Memory B cell (primary cell): ENCODE measurements around the gene IBA57.

ENCODE experiments used
- ATAC-seq: fragments of 150-1000 bp; cut with Tn5 transposase; 2 replicates; pipeline ENCODE4 v1.10.0; 2021; ENCODE audit warnings: low read depth, mild to moderate bottlenecking, moderate library complexity
- DNase-seq, 2 donors: peaks; one replicate each; pipeline ENCODE4 v3.0.0; 2022; ENCODE audit warnings: low spot score in 2 of 2
- H3K27ac Mint-ChIP-seq: one replicate; pipeline ENCODE4 v1.8.0; 2022; ENCODE audit warnings: mild to moderate bottlenecking, moderate library complexity, mixed read lengths
- H3K27me3 Mint-ChIP-seq: one replicate; pipeline ENCODE4 v1.8.0; 2022; ENCODE audit warnings: mixed read lengths
- H3K36me3 Mint-ChIP-seq: one replicate; pipeline ENCODE4 v1.8.0; 2022; ENCODE audit warnings: mild to moderate bottlenecking, mixed read lengths
- H3K4me1 Mint-ChIP-seq: one replicate; pipeline ENCODE4 v1.8.0; 2022; ENCODE audit warnings: mixed read lengths
- H3K4me3 Mint-ChIP-seq: one replicate; pipeline ENCODE4 v1.8.0; 2022; ENCODE audit warnings: mild to moderate bottlenecking, moderate library complexity, mixed read lengths
- H3K9me3 Mint-ChIP-seq: one replicate; pipeline ENCODE4 v1.8.0; 2022; ENCODE audit warnings: mixed read lengths

The IBA57 gene

GRCh38 chr1:228140724-228141225, 24.8 kb upstream of the IBA57 start:
- DNase-seq, result no peak
- ATAC-seq, result no peak
- no peaks in the 10 kb centered on the region for H3K9me3 Mint-ChIP-seq
- peaks cover 21% of the 10 kb centered on the region for H3K4me1 Mint-ChIP-seq
- peak overlapping the region; percentile 90 for H3K4me3 Mint-ChIP-seq
- peak overlapping the region; percentile 91 for H3K27ac Mint-ChIP-seq
- H3K27me3 Mint-ChIP-seq, result no peaks in the 10 kb centered on the region
- peaks cover 1% of the 10 kb centered on the region for H3K36me3 Mint-ChIP-seq

DNA sequence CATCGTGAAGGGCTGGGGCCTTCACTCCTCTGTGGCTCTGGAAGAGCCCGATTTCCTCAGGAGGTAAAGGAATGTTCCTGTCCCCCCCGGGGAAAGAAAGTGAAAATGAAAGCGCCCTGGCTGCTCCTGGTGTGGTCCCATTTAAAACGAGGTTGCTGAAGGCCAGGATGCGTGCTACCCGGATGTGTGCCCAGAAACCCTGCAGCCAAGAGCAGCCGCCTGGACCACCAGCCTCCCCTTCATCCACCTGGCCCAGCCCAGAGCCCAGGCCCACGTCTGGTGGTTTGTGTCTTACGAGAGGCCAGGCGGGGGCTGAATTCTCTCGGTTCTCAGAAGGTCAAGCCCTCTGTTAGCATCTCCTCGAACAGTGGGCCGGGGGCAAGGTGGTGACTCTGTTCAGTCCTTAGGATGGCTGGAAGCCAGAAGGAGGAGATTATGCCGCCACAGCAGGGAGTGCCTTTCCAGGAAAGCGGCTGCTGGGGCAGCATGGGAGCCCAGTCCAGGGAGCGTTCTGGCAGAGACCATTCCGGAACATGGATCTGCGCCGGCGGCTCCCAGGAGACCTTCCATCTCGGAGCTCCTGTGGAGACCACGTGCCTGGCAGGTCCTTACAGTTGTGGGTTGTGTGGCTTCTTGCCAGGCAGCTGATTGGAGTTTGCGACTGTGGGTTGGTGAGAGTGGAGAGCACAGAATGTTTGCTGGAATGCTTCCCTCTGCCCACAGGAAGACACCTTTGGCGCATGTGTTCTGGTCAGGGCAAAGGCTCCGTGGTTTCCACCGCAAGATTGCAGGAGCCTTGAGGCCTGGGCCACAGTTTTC, 24.2 kb upstream of the IBA57 start:
- no peaks in the 10 kb centered on the region for H3K27me3 Mint-ChIP-seq
- peak overlapping the region; percentile 90 for H3K4me3 Mint-ChIP-seq
- H3K4me1 Mint-ChIP-seq, result peaks cover 21% of the 10 kb centered on the region
- peaks cover 1% of the 10 kb centered on the region for H3K36me3 Mint-ChIP-seq
- no peaks in the 10 kb centered on the region for H3K9me3 Mint-ChIP-seq
- DNase-seq (peak in 1 of 2 donors; percentile 12), ATAC-seq (no peak)
- peak overlapping the region; percentile 91 for H3K27ac Mint-ChIP-seq

DNA sequence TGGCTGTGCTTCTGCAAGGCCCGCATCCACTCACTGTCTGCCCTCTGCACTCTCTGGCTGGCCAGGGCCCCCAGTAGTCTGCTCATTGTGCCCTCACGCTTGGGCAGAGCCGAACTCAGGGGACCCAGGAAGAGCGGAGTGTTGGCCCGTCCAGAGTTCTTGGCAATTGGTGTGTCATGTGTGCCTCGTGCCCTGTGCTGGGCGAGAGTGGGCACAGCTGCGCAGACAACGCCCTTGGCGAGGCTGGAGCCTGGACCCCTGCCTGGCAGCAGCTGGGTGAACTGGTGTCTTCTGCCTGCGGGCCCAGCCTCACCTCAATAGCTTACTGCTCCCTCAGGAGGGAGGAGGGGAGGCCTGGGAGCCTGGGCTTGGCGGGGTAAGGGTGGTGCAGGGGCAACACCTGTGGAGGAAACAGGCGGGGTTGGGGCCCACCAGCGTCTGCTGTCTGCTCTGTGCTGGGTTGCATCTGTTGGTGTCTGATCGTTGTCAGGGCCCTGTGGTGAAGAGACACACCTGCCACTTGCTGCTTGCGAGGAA, 23.4 kb upstream of the IBA57 start:
- Mint-ChIP-seq H3K27ac (no peak overlapping the region), H3K4me1 (peaks cover 20% of the 10 kb centered on the region), H3K27me3 (no peaks in the 10 kb centered on the region), H3K9me3 (no peaks in the 10 kb centered on the region), H3K4me3 (peak overlapping the region; percentile 27), H3K36me3 (peaks cover 1% of the 10 kb centered on the region)
- ATAC-seq (no peak), DNase-seq (peak in 1 of 2 donors; percentile 12)

- no peaks in the 10 kb centered on the region for H3K9me3 Mint-ChIP-seq
- peaks cover 1% of the 10 kb centered on the region for H3K36me3 Mint-ChIP-seq
- no peaks in the 10 kb centered on the region for H3K27me3 Mint-ChIP-seq
- no peak for ATAC-seq
- peak in 1 of 2 donors; percentile 9 for DNase-seq
- peaks cover 18% of the 10 kb centered on the region for H3K4me1 Mint-ChIP-seq
- H3K27ac Mint-ChIP-seq, result no peak overlapping the region
- H3K4me3 Mint-ChIP-seq, result peak overlapping the region; percentile 27
These were observed 22.9 kb upstream of the IBA57 start for GRCh38 chr1:228142701-228143136.

DNA sequence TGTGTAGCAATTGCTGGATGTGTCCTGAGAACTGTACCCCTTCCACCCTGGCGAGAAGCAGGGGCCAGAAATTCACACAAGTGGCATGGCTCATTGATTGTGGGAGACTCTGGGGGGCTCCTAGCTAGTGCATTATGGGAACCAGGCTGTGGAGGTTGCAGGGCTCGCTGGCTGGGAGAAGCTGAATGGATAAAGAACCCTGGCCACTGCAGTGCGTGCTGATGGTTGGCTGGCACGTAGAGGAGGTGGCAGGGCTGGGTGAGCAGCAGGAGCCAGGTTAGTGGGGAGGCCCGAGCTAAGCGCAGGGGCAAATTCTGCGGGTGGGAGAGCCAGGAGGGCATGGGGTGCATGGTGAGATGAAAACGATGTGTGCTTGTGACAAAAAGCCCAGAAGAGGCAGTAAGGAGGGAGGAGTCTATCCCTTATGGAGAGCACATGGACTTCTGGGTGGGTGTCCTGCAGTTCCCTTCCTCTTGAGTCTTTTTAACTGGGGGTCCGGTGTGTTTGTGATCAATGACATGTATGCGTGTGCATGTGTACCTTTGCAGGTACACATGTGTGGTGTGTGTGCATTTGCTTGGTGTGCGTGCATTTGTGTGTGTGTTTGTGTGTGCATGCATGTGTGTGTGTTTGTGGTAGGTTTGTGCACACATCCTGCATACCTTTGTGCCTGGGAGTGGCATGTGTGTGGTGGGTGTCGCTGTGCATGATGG, 22.0 kb upstream of the IBA57 start:
- Mint-ChIP-seq H3K27me3 (no peaks in the 10 kb centered on the region), H3K4me3 (peak overlapping the region; percentile 43), H3K36me3 (peaks cover 1% of the 10 kb centered on the region), H3K4me1 (peaks cover 16% of the 10 kb centered on the region), H3K27ac (no peak overlapping the region), H3K9me3 (no peaks in the 10 kb centered on the region)
- ATAC-seq (no peak), DNase-seq (peak in 1 of 2 donors; percentile 8)

- DNase-seq (no peak), ATAC-seq (no peak)
- Mint-ChIP-seq H3K27me3 (no peaks in the 10 kb centered on the region), H3K9me3 (no peaks in the 10 kb centered on the region), H3K4me1 (peaks cover 16% of the 10 kb centered on the region), H3K4me3 (no peak overlapping the region), H3K27ac (no peak overlapping the region), H3K36me3 (peaks cover 3% of the 10 kb centered on the region)
These were observed 21.2 kb upstream of the IBA57 start for GRCh38 chr1:228144193-228144992.

- H3K4me1 Mint-ChIP-seq, result peaks cover 16% of the 10 kb centered on the region
- no peak for DNase-seq
- H3K27ac Mint-ChIP-seq, result no peak overlapping the region
- no peak overlapping the region for H3K4me3 Mint-ChIP-seq
- ATAC-seq, result no peak
- H3K9me3 Mint-ChIP-seq, result no peaks in the 10 kb centered on the region
- H3K27me3 Mint-ChIP-seq, result no peaks in the 10 kb centered on the region
- H3K36me3 Mint-ChIP-seq, result peaks cover 3% of the 10 kb centered on the region
These were observed 20.6 kb upstream of the IBA57 start for GRCh38 chr1:228144993-228145343.

DNA sequence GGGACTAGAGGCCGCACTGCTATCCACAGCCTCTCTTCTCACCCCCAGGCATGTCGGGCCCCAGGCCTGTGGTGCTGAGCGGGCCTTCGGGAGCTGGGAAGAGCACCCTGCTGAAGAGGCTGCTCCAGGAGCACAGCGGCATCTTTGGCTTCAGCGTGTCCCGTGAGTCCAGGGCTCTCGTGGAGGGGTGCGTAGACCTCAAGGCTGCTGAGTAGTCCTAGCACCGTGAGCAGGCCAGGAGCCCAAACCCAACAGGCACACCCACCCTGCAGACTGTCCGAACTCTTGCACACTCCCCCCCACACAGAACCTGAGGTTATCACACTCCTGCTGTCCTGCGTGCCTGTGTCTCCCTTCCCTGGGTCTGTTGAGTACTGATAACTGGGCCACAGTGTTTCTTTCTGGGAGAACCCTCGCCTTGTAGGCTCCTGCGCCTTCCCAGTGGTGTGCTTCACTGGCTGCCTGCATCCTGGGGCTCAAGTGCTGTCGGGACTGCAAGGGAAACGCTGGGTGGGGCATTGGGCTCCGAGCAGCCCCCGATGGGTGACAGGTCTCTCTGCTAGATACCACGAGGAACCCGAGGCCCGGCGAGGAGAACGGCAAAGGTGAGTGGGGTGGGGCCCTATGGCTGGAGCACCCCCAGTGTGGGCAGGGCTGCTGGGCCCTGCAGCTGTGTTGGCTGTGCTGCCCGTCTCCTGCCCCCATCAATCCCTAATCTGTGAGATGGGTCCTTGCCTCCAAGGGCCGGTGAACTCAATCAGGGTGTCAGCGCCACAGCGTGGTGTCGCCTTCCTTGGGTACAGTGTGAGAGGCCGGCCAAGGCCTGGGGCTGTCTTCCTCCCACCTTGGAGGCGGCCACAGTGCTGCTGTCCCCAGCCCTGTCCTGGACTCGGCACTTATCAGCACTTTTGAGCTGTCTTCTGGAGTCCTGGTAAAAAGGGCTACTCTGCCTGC, 19.9 kb upstream of the IBA57 start:
- Mint-ChIP-seq H3K27me3 (no peaks in the 10 kb centered on the region), H3K27ac (no peak overlapping the region), H3K36me3 (peaks cover 3% of the 10 kb centered on the region), H3K9me3 (no peaks in the 10 kb centered on the region), H3K4me1 (peaks cover 16% of the 10 kb centered on the region), H3K4me3 (no peak overlapping the region)
- DNase-seq (no peak), ATAC-seq (no peak)

- ATAC-seq (no peak), DNase-seq (no peak)
- Mint-ChIP-seq H3K9me3 (no peaks in the 10 kb centered on the region), H3K27me3 (no peaks in the 10 kb centered on the region), H3K4me3 (no peak overlapping the region), H3K4me1 (peaks cover 13% of the 10 kb centered on the region), H3K36me3 (peaks cover 3% of the 10 kb centered on the region), H3K27ac (no peak overlapping the region)
These were observed 19.0 kb upstream of the IBA57 start for GRCh38 chr1:228146417-228147150.

- no peak for ATAC-seq
- Mint-ChIP-seq H3K36me3 (peaks cover 3% of the 10 kb centered on the region), H3K27ac (no peak overlapping the region), H3K4me3 (no peak overlapping the region), H3K9me3 (no peaks in the 10 kb centered on the region), H3K27me3 (no peaks in the 10 kb centered on the region), H3K4me1 (peaks cover 13% of the 10 kb centered on the region)
- peak in 1 of 2 donors; percentile 9 for DNase-seq
These were observed 18.4 kb upstream of the IBA57 start for GRCh38 chr1:228147151-228147693.

GRCh38 chr1:228147768-228148167, 17.8 kb upstream of the IBA57 start:
- Mint-ChIP-seq H3K27me3 (no peaks in the 10 kb centered on the region), H3K4me3 (no peak overlapping the region), H3K4me1 (peaks cover 13% of the 10 kb centered on the region), H3K27ac (no peak overlapping the region), H3K9me3 (no peaks in the 10 kb centered on the region), H3K36me3 (peaks cover 3% of the 10 kb centered on the region)
- no peak for ATAC-seq
- no peak for DNase-seq

- DNase-seq (no peak), ATAC-seq (no peak)
- no peaks in the 10 kb centered on the region for H3K9me3 Mint-ChIP-seq
These were observed 17.3 kb upstream of the IBA57 start for GRCh38 chr1:228148196-228148861.

More at GRCh38 chr1:228148196-228148861, 17.3 kb upstream of the IBA57 start:
- Mint-ChIP-seq H3K4me3 (no peak overlapping the region), H3K27ac (no peak overlapping the region), H3K36me3 (peaks cover 3% of the 10 kb centered on the region), H3K27me3 (no peaks in the 10 kb centered on the region), H3K4me1 (peaks cover 12% of the 10 kb centered on the region)
